ENCODE data around the gene LRRC57.

Gene LRRC57

GRCh38 chr15:42549741-42550392 is 1.3 kb upstream of the LRRC57 start:
- no peak for FAIRE-seq
- no peak for TF ChIP-seq CTCF (IDR thresholded peaks at IDR 0.05; ENCODE audit: insufficient read depth, missing control alignments)
- DNase-seq (ENCODE audit: insufficient read length, low spot score), result no peak

- no peak for TF ChIP-seq CTCF (IDR thresholded peaks at IDR 0.05; ENCODE audit: insufficient read depth, missing control alignments)
- no peak for DNase-seq (ENCODE audit: insufficient read length, low spot score)
- no peak for FAIRE-seq
Measured at GRCh38 chr15:42549032-42549491, 469 bp upstream of the LRRC57 start.

- TF ChIP-seq CTCF (IDR thresholded peaks at IDR 0.05; ENCODE audit: insufficient read depth, missing control alignments), result no peak
- DNase-seq (ENCODE audit: insufficient read length, low spot score) (no peak), FAIRE-seq (no peak)
Measured at GRCh38 chr15:42547918-42548248, 710 bp downstream of the LRRC57 start.

- FAIRE-seq (no peak), DNase-seq (ENCODE audit: insufficient read length, low spot score) (no peak)
Measured at GRCh38 chr15:42544853-42545629, 3.6 kb downstream of the LRRC57 start.

GRCh38 chr15:42533246-42533645 is 15.3 kb downstream of the LRRC57 start:
- DNase-seq (ENCODE audit: insufficient read length, low spot score) (no peak), FAIRE-seq (no peak)
- no peak for TF ChIP-seq CTCF (IDR thresholded peaks at IDR 0.05; ENCODE audit: insufficient read depth, missing control alignments)

More at GRCh38 chr15:42544853-42545629, 3.6 kb downstream of the LRRC57 start:
- no peak for TF ChIP-seq CTCF (IDR thresholded peaks at IDR 0.05; ENCODE audit: insufficient read depth, missing control alignments)

GRCh38 chr15:42528970-42529369 is 19.6 kb downstream of the LRRC57 start:
- no peak for TF ChIP-seq CTCF (IDR thresholded peaks at IDR 0.05; ENCODE audit: insufficient read depth, missing control alignments)
- DNase-seq (ENCODE audit: insufficient read length, low spot score) (no peak), FAIRE-seq (no peak)

- no peak for FAIRE-seq
- no peak for TF ChIP-seq CTCF (IDR thresholded peaks at IDR 0.05; ENCODE audit: insufficient read depth, missing control alignments)
Measured at GRCh38 chr15:42523331-42523730, 25.3 kb downstream of the LRRC57 start.

More at GRCh38 chr15:42523331-42523730, 25.3 kb downstream of the LRRC57 start:
- DNase-seq (ENCODE audit: insufficient read length, low spot score), result no peak
